ENCODE results near the gene PPIL1. TPM values are rescaled to one million over a fixed set of nuclear protein-coding genes. Genes with fewer than 3 reads are reported as not detected.

Gene PPIL1
- total and polyA plus RNA-seq, 2 of the 8 experiments (the other 6 are each of a cell fraction or from before 2014, with no cell fraction given): 83.7 to 86.5 TPM

GRCh38 chr6:36867471-36868224 lies 7.0 kb downstream of the PPIL1 start (continued):
- no peak for TF ChIP-seq MAX (IDR thresholded peaks at IDR 0.05)
- no peak for TF ChIP-seq JUN (IDR thresholded peaks at IDR 0.05; ENCODE audit: low read depth, low read length)
- no peak for TF ChIP-seq KDM4A (IDR thresholded peaks at IDR 0.05; ENCODE audit: low read depth, low read length, severe bottlenecking)
- TF ChIP-seq GTF2F1 (IDR thresholded peaks at IDR 0.05; ENCODE audit: borderline replicate concordance, low read depth, low read length): no peak
- TF ChIP-seq POLR2AphosphoS5 (IDR thresholded peaks at IDR 0.05; ENCODE audit: low read depth, low read length): no peak
